Esophagus squamous epithelium (tissue), 5 donors: Measurements from ENCODE around the gene SNRK. TPM values are rescaled to one million over a fixed set of nuclear protein-coding genes. Genes with fewer than 3 reads are reported as not detected.

ENCODE experiments used
- DNase-seq: peaks from one replicate; lab custom pipeline; 2025; lab: John Stamatoyannopoulos, UW
- H3K27ac ChIP-seq, 4 donors: fragments of 200-600 bp; sonication (generic); one replicate each; pipeline ENCODE4 v1.5.1; 2016 to 2019; ENCODE audit warnings: mild to moderate bottlenecking in 1 of 4
- H3K27me3 ChIP-seq, 4 donors: fragments of 200-600 bp; sonication (generic); 1 replicate in 3 of 4; 2 replicates in 1 of 4; pipeline versions ENCODE4 v1.5.1 to v1.6.0; 2017 to 2021; ENCODE audit warnings: antibody characterized with exemption in 1 of 4
- H3K36me3 ChIP-seq, 3 donors: fragments of 200-600 bp; sonication (generic); one replicate each; pipeline ENCODE4 v1.5.1; 2016 to 2019
- H3K4me1 ChIP-seq, 3 donors: fragments of 200-600 bp; sonication (generic); one replicate each; pipeline ENCODE4 v1.5.1; 2017 to 2019
- H3K4me3 ChIP-seq, 4 donors: fragments of 200-600 bp; sonication (generic); 1 replicate in 3 of 4; 2 replicates in 1 of 4; pipeline ENCODE4 v1.5.1; 2016 to 2019; ENCODE audit warnings: mild to moderate bottlenecking in 2 of 4, moderate library complexity in 1 of 4
- H3K9me3 ChIP-seq, 3 donors: fragments of 200-600 bp; sonication (generic); one replicate each; pipeline ENCODE4 v1.5.1; 2016 to 2019
- POLR2A ChIP-seq, 4 donors: fragments of 450-650 bp; IDR thresholded peaks; one replicate each; pipeline ENCODE4 v1.6.1; 2017; ENCODE audit warnings: antibody characterized with exemption in 4 of 4, mild to moderate bottlenecking in 4 of 4, moderate library complexity in 3 of 4
- WGBS, 2 donors: methylation state at CpG; one replicate each; pipeline ENCODE4 v1.1.5; 2018; 5-methylcytosine and 5-hydroxymethylcytosine counted together
- intact Hi-C: fragments of 100-400 bp; cut with DNase I; formaldehyde crosslinking; loops from one replicate; pipeline ENCODE4 v1.15.0; 2022
- total RNA-seq, 4 donors: library from RNA; depleted of rRNA; stranded (reverse); fragments of >200 nt; gene quantifications; one replicate each; pipeline ENCODE4 v1.1.0, GENCODE V29; 2016
- TF ChIP-seq, protein P1 (sequence below), 6 experiments: fragments of 450-650 bp in 4 of 6; fragments of 200-600 bp in 2 of 6; sonication (generic) in 2 of 6; IDR thresholded peaks; one replicate each; pipeline ENCODE4 v1.5.1; 2016 to 2019; ENCODE audit warnings: antibody characterized with exemption in 6 of 6, mild to moderate bottlenecking in 4 of 6, moderate library complexity in 4 of 6
- donor health status: DM: yes; HTN: yes; CAD: no.

The SNRK gene
- total RNA-seq, 4 donors from 2014 or later: 27.0 to 42.0 (median 29.5) TPM

DNA sequence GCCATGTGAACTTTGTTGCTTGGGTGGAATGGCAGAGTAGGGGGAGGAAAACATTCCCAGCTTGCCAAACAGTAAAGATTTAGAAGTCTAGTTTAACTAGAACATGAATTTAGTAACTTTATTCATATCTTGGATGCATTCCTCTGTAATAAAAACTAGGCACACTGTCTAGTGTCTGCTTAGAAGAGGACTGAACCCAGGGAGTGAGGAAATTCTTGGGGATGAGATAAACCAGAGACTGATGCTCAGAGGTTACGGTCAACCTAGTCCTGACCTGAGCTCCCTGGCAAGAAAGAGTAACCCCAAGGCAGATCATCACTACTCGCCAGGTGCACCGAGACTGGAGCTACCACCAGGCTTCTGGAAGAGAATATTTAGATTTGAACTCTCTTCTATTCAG is 58.2 kb downstream of the SNRK start:
- no peak overlapping the region for H3K4me3 ChIP-seq
- H3K9me3 ChIP-seq: peaks cover 0 to under 1% (median 0%) of the 10 kb centered on the region in 3 donors
- peaks cover 23 to 100% (median 35%) of the 10 kb centered on the region in 3 donors for H3K36me3 ChIP-seq
- no peaks in the 10 kb centered on the region for H3K4me1 ChIP-seq
- intact Hi-C loops: no loop called here
- no peak overlapping the region for H3K27ac ChIP-seq
- no peak for TF ChIP-seq POLR2A (IDR thresholded peaks at IDR 0.05)
- 92 to 100% methylated on average over 3 of the region's 3 CpGs for WGBS, 2 donors
- no peaks in the 10 kb centered on the region for H3K27me3 ChIP-seq
- DNase-seq: no peak

DNA sequence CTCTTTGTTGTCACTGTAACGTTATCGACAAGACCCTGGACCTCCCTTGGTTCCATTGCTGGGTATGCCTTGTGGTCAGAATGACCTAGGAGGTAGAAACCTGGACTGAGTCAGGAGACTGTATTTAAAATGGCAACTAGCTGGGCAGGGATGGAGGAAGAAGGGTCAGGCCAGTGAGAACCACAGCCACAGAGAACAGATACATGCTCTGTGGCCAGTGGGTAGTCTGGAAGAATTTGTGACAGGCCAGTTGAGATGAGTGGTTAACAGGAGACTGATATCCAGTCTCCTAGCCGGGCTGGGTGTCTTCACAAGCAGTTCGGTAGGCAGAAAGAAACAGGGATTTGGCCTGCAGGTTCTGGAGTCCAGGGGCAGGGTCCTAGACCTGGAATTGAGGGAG is 58.9 kb downstream of the SNRK start:
- no peak overlapping the region for H3K4me3 ChIP-seq
- no peak for TF ChIP-seq POLR2A (IDR thresholded peaks at IDR 0.05)
- TF ChIP-seq, protein P1, sequence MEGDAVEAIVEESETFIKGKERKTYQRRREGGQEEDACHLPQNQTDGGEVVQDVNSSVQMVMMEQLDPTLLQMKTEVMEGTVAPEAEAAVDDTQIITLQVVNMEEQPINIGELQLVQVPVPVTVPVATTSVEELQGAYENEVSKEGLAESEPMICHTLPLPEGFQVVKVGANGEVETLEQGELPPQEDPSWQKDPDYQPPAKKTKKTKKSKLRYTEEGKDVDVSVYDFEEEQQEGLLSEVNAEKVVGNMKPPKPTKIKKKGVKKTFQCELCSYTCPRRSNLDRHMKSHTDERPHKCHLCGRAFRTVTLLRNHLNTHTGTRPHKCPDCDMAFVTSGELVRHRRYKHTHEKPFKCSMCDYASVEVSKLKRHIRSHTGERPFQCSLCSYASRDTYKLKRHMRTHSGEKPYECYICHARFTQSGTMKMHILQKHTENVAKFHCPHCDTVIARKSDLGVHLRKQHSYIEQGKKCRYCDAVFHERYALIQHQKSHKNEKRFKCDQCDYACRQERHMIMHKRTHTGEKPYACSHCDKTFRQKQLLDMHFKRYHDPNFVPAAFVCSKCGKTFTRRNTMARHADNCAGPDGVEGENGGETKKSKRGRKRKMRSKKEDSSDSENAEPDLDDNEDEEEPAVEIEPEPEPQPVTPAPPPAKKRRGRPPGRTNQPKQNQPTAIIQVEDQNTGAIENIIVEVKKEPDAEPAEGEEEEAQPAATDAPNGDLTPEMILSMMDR (IDR thresholded peaks at IDR 0.05): no peak
- H3K27me3 ChIP-seq: no peaks in the 10 kb centered on the region
- H3K9me3 ChIP-seq: no peaks in the 10 kb centered on the region
- peaks cover 23 to 100% (median 32%) of the 10 kb centered on the region in 3 donors for H3K36me3 ChIP-seq
- H3K4me1 ChIP-seq: no peaks in the 10 kb centered on the region
- intact Hi-C loops: no loop called here
- 85 to 100% methylated on average over 4 of the region's 4 CpGs for WGBS, 2 donors
- no peak for DNase-seq
- no peak overlapping the region for H3K27ac ChIP-seq

- Histone ChIP-seq H3K4me3 (no peak overlapping the region), H3K36me3 (peaks cover 16 to 100% (median 26%) of the 10 kb centered on the region in 3 donors), H3K4me1 (no peaks in the 10 kb centered on the region), H3K9me3 (no peaks in the 10 kb centered on the region), H3K27me3 (no peaks in the 10 kb centered on the region), H3K27ac (no peak overlapping the region)
- intact Hi-C loops: no loop called here
- DNase-seq: no peak
- TF ChIP-seq, protein P1 (IDR thresholded peaks at IDR 0.05): no peak
- TF ChIP-seq POLR2A (IDR thresholded peaks at IDR 0.05): no peak
- WGBS, 2 donors: 85 to 86% methylated on average over 6 of the region's 6 CpGs
Observed at GRCh38 chr3:43345877-43346276, 59.5 kb downstream of the SNRK start.

GRCh38 chr3:43346978-43347749 is 60.8 kb downstream of the SNRK start:
- intact Hi-C loops: no loop called here
- no peaks in the 10 kb centered on the region for H3K27me3 ChIP-seq
- WGBS, 2 donors: 85 to 93% methylated on average over 9 to 14 of the region's 14 CpGs
- H3K27ac ChIP-seq: peak overlapping the region in 1 of 4 donors; percentile 3
- no peak for DNase-seq
- H3K4me1 ChIP-seq: no peaks in the 10 kb centered on the region
- H3K36me3 ChIP-seq: peaks cover 15 to 93% (median 23%) of the 10 kb centered on the region in 3 donors
- H3K4me3 ChIP-seq: no peak overlapping the region
- peaks cover 0 to 9% (median 0%) of the 10 kb centered on the region in 3 donors for H3K9me3 ChIP-seq
- TF ChIP-seq POLR2A (IDR thresholded peaks at IDR 0.05): no peak
- TF ChIP-seq, protein P1 (IDR thresholded peaks at IDR 0.05): no peak

- peak overlapping the region in 1 of 4 donors; percentile 3 for H3K27ac ChIP-seq
- H3K36me3 ChIP-seq: peaks cover 15 to 87% (median 23%) of the 10 kb centered on the region in 3 donors
- TF ChIP-seq, protein P1 (IDR thresholded peaks at IDR 0.05): no peak
- no peak for TF ChIP-seq POLR2A (IDR thresholded peaks at IDR 0.05)
- intact Hi-C loops: no loop called here
- DNase-seq: no peak
- no peaks in the 10 kb centered on the region for H3K4me1 ChIP-seq
- WGBS, 2 donors: 95 to 96% methylated on average over 15 of the region's 20 CpGs
- no peak overlapping the region for H3K4me3 ChIP-seq
- H3K9me3 ChIP-seq: peaks cover 0 to 16% (median 0%) of the 10 kb centered on the region in 3 donors
- no peaks in the 10 kb centered on the region for H3K27me3 ChIP-seq
Observed at GRCh38 chr3:43347774-43348173, 61.4 kb downstream of the SNRK start.
